ENCODE measurements around the gene TAGLN2.

Gene TAGLN2

DNA sequence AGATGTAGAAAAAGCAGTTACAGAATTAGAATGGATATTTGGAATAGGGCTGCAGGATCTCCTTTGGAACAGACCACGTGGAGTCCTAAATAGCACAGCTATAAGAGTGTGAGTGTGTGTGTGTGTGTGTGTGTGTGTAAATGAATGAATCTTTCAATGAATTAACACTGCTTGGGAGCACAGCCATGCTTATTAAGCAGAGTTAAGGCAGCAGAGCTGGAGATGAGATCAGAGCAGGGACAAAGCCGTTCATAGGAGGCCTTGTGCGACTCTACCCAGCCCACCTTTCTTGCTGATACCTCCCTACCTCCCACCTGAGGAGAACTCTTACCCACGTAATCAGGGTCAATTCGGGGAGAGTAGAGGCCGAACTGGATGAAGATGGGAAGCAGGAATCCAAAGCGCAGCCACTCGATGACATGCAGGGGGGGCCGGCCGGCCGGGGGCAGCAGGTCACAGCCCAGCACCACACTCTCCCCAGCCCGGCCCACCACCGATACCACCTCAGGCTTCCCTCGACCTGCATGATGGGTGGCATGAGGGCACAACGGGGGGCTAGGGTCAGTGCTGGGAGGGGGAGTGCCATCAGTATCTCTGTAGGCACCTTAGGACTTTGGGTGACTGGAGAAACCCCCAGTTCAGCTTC lies 17.4 kb upstream of the TAGLN2 start:
- Mint-ChIP-seq H3K27me3 (peaks cover 30% of the 10 kb centered on the region), H3K4me1 (peaks cover 36% of the 10 kb centered on the region)

GRCh38 chr1:159941591-159942560 lies 16.6 kb upstream of the TAGLN2 start:
- Mint-ChIP-seq H3K4me1 (peaks cover 45% of the 10 kb centered on the region), H3K4me3 (no peak overlapping the region), H3K36me3 (no peaks in the 10 kb centered on the region), H3K27me3 (peaks cover 29% of the 10 kb centered on the region), H3K27ac (no peak overlapping the region), H3K9me3 (no peaks in the 10 kb centered on the region)
- ATAC-seq, result no peak

More for the DNA sequence above, 17.4 kb upstream of the TAGLN2 start:
- ATAC-seq, result no peak
- H3K36me3 Mint-ChIP-seq, result no peaks in the 10 kb centered on the region
- no peak overlapping the region for H3K4me3 Mint-ChIP-seq
- no peak overlapping the region for H3K27ac Mint-ChIP-seq
- H3K9me3 Mint-ChIP-seq, result no peaks in the 10 kb centered on the region

DNA sequence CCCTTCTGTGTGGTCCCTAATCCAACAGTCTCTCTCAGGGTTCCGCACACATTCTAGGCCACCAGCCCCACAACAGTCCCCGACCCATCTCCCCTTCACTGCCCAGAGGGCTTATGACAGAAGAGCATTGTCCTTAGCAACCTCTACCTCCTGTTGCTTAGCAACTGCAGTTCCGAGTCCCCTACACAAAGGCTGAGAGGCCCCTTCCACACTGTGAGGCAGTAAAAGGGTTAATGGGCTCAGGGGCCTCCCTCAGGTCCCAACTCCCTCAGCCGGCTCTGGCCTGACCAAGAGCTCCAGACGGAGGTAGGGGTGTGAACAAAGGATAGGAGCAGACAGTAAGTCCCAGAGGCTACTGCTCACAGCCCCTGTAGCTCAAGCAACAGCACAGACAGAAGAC lies 15.8 kb upstream of the TAGLN2 start:
- Mint-ChIP-seq H3K27me3 (peaks cover 29% of the 10 kb centered on the region), H3K9me3 (no peaks in the 10 kb centered on the region), H3K36me3 (no peaks in the 10 kb centered on the region), H3K27ac (no peak overlapping the region), H3K4me3 (no peak overlapping the region), H3K4me1 (peaks cover 52% of the 10 kb centered on the region)
- no peak for ATAC-seq

GRCh38 chr1:159940006-159940620 lies 14.8 kb upstream of the TAGLN2 start:
- ATAC-seq, result no peak
- Mint-ChIP-seq H3K4me1 (peaks cover 53% of the 10 kb centered on the region), H3K36me3 (no peaks in the 10 kb centered on the region), H3K27me3 (peaks cover 19% of the 10 kb centered on the region), H3K4me3 (no peak overlapping the region), H3K9me3 (no peaks in the 10 kb centered on the region), H3K27ac (no peak overlapping the region)

- peaks cover 14% of the 10 kb centered on the region for H3K27me3 Mint-ChIP-seq
- no peak for ATAC-seq
- no peak overlapping the region for H3K4me3 Mint-ChIP-seq
- peaks cover 49% of the 10 kb centered on the region for H3K4me1 Mint-ChIP-seq
- H3K27ac Mint-ChIP-seq, result no peak overlapping the region
- H3K9me3 Mint-ChIP-seq, result no peaks in the 10 kb centered on the region
- no peaks in the 10 kb centered on the region for H3K36me3 Mint-ChIP-seq
These were observed 14.3 kb upstream of the TAGLN2 start for GRCh38 chr1:159939678-159940002.

GRCh38 chr1:159938905-159939677 lies 13.8 kb upstream of the TAGLN2 start:
- Mint-ChIP-seq H3K9me3 (no peaks in the 10 kb centered on the region), H3K4me3 (no peak overlapping the region), H3K27me3 (peaks cover 9% of the 10 kb centered on the region), H3K36me3 (no peaks in the 10 kb centered on the region), H3K27ac (no peak overlapping the region), H3K4me1 (peaks cover 49% of the 10 kb centered on the region)
- no peak for ATAC-seq

DNA sequence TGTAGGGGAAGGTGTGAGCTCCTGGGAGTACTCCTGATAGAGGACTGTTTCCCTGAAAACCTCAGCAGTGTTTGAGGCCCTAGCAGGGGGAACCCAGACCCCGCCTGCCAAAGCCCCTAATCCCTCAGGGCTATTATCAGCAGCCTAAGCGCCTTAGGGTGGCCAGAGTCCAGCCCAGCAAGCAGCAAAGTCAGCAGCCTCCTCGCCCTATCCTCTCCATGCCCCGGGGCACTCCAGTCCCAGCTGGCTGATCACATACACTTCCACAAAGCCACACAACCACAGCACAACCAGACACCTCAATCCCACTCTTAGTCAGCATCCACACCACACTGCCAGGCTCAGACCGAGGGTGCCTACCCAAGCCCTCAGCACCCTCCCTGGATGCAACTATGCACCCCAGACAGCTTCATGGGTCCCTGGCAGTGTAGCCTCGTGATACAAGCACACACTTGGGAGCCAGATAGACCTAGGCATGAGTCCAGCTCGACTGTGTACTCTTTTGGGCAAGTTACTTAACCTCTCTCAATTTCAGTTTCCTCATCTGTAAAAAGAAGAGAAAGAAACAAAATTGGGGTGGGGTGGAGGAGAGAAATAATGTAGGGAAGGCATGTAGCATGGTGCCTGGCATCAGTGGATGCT lies 13.0 kb upstream of the TAGLN2 start:
- Mint-ChIP-seq H3K4me1 (peaks cover 56% of the 10 kb centered on the region), H3K27ac (peak overlapping the region; percentile 22), H3K9me3 (no peaks in the 10 kb centered on the region), H3K27me3 (peaks cover 1% of the 10 kb centered on the region), H3K36me3 (no peaks in the 10 kb centered on the region), H3K4me3 (no peak overlapping the region)
- peak; percentile 69 for ATAC-seq

DNA sequence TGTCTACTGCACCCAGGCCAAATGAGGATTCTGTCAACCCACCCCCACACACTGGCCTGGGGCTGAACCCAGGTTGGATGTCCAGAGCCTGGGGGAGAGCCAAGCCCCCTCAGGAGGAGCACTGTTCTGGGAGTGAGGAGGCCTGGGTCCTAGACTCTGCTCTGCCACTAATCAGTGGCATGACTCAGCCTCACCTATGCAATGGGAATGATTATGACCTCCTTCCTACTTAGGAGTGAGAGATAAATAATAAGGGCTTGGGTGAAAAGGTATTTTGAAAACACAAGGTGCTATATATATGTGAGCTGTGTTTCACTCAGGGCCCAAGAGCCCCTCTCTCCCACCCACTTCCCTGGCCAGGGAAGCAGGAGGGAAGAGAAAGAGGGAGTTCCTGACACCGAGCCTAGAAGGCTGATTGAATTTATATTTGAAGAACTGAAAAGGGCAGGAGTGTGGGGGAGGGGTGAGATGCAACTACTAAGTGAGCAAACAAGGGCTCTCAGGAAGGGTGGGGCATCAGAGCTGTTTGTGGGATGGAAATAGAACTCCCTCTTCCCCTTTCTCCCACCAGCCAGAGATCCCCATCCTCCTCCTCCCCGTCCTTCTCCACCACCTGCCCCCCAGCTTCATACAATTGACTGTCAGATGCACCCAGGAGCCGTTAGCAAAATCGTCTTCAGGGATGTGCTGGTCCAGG lies 11.9 kb upstream of the TAGLN2 start:
- H3K4me1 Mint-ChIP-seq, result peaks cover 64% of the 10 kb centered on the region
- no peaks in the 10 kb centered on the region for H3K36me3 Mint-ChIP-seq
- H3K4me3 Mint-ChIP-seq, result no peak overlapping the region
- no peaks in the 10 kb centered on the region for H3K9me3 Mint-ChIP-seq
- ATAC-seq, result no peak
- no peaks in the 10 kb centered on the region for H3K27me3 Mint-ChIP-seq
- no peak overlapping the region for H3K27ac Mint-ChIP-seq

GRCh38 chr1:159936273-159936904 lies 11.1 kb upstream of the TAGLN2 start:
- peak; percentile 56 for ATAC-seq
- H3K36me3 Mint-ChIP-seq, result no peaks in the 10 kb centered on the region
- H3K4me1 Mint-ChIP-seq, result peaks cover 69% of the 10 kb centered on the region

GRCh38 chr1:159935719-159936272 lies 10.5 kb upstream of the TAGLN2 start:
- H3K36me3 Mint-ChIP-seq, result no peaks in the 10 kb centered on the region
- peaks cover 69% of the 10 kb centered on the region for H3K4me1 Mint-ChIP-seq
- H3K27ac Mint-ChIP-seq, result no peak overlapping the region
- no peak for ATAC-seq
- no peaks in the 10 kb centered on the region for H3K9me3 Mint-ChIP-seq
- H3K4me3 Mint-ChIP-seq, result no peak overlapping the region
- H3K27me3 Mint-ChIP-seq, result no peaks in the 10 kb centered on the region

More at GRCh38 chr1:159936273-159936904, 11.1 kb upstream of the TAGLN2 start:
- H3K4me3 Mint-ChIP-seq, result no peak overlapping the region
- H3K9me3 Mint-ChIP-seq, result no peaks in the 10 kb centered on the region
- no peaks in the 10 kb centered on the region for H3K27me3 Mint-ChIP-seq
- no peak overlapping the region for H3K27ac Mint-ChIP-seq

DNA sequence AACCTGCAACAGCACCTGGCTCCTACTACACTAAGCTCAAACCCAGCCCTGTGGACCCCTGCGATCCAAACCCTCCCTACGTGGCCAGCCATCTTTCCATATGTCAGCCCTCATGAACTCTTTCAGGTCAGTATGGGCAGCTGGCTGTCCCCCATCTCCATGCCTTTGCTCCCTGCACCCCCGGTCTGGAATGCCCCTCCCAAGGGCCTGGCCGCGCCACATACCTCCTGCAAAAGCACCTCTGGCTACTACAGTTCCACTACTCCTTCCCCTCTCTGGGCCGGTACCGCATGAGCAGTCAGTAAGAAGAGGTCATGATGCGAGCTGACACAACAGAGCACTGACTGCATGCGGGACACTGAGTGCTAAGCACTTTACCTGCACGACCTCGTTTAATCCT lies 10.0 kb upstream of the TAGLN2 start:
- Mint-ChIP-seq H3K9me3 (no peaks in the 10 kb centered on the region), H3K36me3 (no peaks in the 10 kb centered on the region), H3K27me3 (no peaks in the 10 kb centered on the region), H3K27ac (no peak overlapping the region), H3K4me1 (peaks cover 66% of the 10 kb centered on the region), H3K4me3 (no peak overlapping the region)
- ATAC-seq, result no peak

DNA sequence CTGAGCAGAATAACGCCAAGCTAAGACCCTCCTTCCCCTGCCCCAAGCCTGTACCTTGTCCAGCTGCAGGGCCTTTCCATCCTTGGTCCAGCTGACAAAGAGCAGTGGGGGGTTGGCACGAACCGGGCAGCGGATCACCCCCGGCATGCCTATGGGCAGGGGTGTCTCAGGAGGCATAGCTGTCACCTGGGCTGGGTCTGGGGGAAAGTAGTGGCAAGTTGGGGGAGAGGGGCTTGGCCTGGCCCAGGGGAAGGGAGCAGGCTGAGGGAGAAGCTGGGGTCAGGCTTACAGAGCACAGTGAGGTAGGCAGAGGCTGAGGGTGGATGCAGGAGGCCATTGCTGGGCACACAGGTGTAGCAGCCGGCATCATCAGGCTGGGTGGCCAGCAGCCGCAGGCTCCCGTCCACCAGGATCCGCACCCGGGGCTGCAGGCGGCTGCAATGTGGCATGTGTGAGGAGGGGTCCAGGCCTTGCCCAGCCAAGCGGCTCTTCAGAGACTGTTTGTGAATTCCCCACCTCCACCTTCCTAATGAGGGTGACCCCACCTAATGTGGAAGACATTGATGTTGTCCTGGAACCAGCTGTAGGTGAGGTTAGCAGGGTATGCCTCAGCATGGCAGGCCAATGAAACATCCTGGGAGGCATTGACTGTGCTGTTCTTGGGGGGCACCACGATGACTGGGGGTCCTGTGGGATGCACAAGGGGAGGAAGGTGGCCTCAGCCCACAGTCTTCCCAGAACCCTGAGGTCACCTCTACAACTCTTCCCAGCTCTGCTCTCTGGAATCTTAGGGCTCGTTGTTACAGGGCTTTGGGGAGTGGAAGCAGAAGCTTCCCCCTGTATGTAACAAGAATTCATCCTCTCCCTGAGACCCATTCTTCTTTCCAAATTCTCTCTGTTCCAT lies 9.1 kb upstream of the TAGLN2 start:
- Mint-ChIP-seq H3K4me3 (no peak overlapping the region), H3K4me1 (peaks cover 64% of the 10 kb centered on the region), H3K27ac (no peak overlapping the region)

DNA sequence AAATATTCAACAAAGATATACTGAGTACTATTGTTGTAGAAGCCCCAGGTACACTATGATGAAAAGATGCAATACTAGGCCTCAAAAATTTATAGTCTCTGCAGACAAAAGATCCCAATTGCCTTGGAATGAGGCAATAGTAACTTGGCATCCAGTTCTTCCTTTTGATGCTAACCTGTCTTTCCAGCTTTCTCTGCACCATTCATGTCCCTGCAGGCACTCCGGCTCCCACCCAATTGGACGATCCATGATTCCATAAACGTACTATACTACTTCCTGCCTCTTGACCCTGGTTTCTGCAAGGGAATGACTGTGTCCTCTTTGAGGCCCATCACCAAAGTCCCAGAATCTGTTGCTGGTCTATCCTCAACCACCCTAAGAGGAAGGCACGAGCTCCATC lies 8.0 kb upstream of the TAGLN2 start:
- peaks cover 55% of the 10 kb centered on the region for H3K4me1 Mint-ChIP-seq
- H3K36me3 Mint-ChIP-seq, result no peaks in the 10 kb centered on the region
- no peak for ATAC-seq
- no peaks in the 10 kb centered on the region for H3K9me3 Mint-ChIP-seq
- H3K27me3 Mint-ChIP-seq, result peaks cover 9% of the 10 kb centered on the region
- no peak overlapping the region for H3K4me3 Mint-ChIP-seq
- H3K27ac Mint-ChIP-seq, result no peak overlapping the region

More for the DNA sequence above, 9.1 kb upstream of the TAGLN2 start:
- no peak for ATAC-seq
- no peaks in the 10 kb centered on the region for H3K9me3 Mint-ChIP-seq
- no peaks in the 10 kb centered on the region for H3K36me3 Mint-ChIP-seq
- H3K27me3 Mint-ChIP-seq, result peaks cover 2% of the 10 kb centered on the region

Measured in stimulated activated memory B cell treated with anti-CD40 and anti-IgM and Interleukin-4, amounts not matched to agents 10 μg/mL and 1 μg/mL and 100 μg/mL, for 72 hours (primary cell).